IMR-90 (cell line): Measurements from ENCODE around the gene LDB2. TPM values are rescaled to one million over a fixed set of nuclear protein-coding genes. Genes with fewer than 3 reads are reported as not detected.

Experiments
- ATAC-seq: fragments of 200-7000 bp; cut with Tn5 transposase; 2 replicates; pipeline ENCODE4 v1.9.1; 2020; ENCODE audit warnings: low read depth, mild to moderate bottlenecking, moderate library complexity
- BruUV-seq: library from RNA; stranded (reverse); fragments of 400-500 nt; replicated peaks from 2 replicates; lab custom pipeline; 2021; lab: Mats Ljungman, UMichigan
- CTCF ChIA-PET: fragments of 300-600 bp; formaldehyde crosslinking; extraction: SDS; loops from one replicate; lab custom pipeline; 2021; ENCODE audit warnings: antibody characterized with exemption; lab: Yijun Ruan, JAX
- POLR2A ChIA-PET: fragments of 300-600 bp; sonication (Branson Sonifier 250); formaldehyde crosslinking; loops from one replicate; lab custom pipeline; 2022; ENCODE audit warnings: antibody characterized with exemption; ENCODE audit not compliant: unreplicated experiment; lab: Charles Lee
- DNase-seq: peaks from one replicate; pipeline ENCODE4 v3.0.0; 2013
- H2AFZ ChIP-seq: replicated peaks from 2 replicates; pipeline ENCODE3; 2013; ENCODE audit warnings: low read length, mild to moderate bottlenecking; ENCODE audit not compliant: poor library complexity
- H2AK5ac ChIP-seq: 2 replicates; pipeline ENCODE4 v1.6.1; 2013; ENCODE audit warnings: low read depth, low read length, inconsistent platforms
- H2AK9ac ChIP-seq: replicated peaks from 2 replicates; pipeline ENCODE3; 2013; ENCODE audit warnings: mild to moderate bottlenecking, low read depth, low read length, moderate library complexity; ENCODE audit not compliant: poor library complexity
- H2BK120ac ChIP-seq: 2 replicates; pipeline ENCODE4 v1.6.1; 2013; ENCODE audit warnings: low read depth, low read length, inconsistent platforms
- H2BK15ac ChIP-seq: 3 replicates; pipeline ENCODE4 v1.6.1; 2013; ENCODE audit warnings: low read depth, low read length, inconsistent platforms
- H2BK20ac ChIP-seq: 2 replicates; pipeline ENCODE4 v1.6.1; 2013; ENCODE audit warnings: low read depth, mild to moderate bottlenecking, inconsistent platforms, low read length, moderate library complexity
- H2BK5ac ChIP-seq: 2 replicates; pipeline ENCODE4 v1.6.1; 2013; ENCODE audit warnings: mild to moderate bottlenecking, low read depth, low read length, inconsistent platforms; ENCODE audit not compliant: poor library complexity, severe bottlenecking
- H3K14ac ChIP-seq: replicated peaks from 2 replicates; pipeline ENCODE4 v1.6.1; 2013; ENCODE audit warnings: low read depth, low read length, inconsistent platforms
- H3K18ac ChIP-seq: 2 replicates; pipeline ENCODE4 v1.6.1; 2013; ENCODE audit warnings: low read depth, low read length, control low read depth
- H3K23ac ChIP-seq: 2 replicates; pipeline ENCODE4 v1.6.1; 2013; ENCODE audit warnings: low read depth, low read length, inconsistent platforms
- H3K27ac ChIP-seq: 2 replicates; pipeline ENCODE4 v1.5.1; 2013; ENCODE audit warnings: mild to moderate bottlenecking, control low read depth, low read length; ENCODE audit not compliant: insufficient read depth
- H3K27me3 ChIP-seq: 2 replicates; pipeline ENCODE4 v1.6.1; 2013; ENCODE audit warnings: low read length; ENCODE audit not compliant: control insufficient read depth, insufficient read depth
- H3K36me3 ChIP-seq: 2 replicates; pipeline ENCODE4 v1.6.1; 2013; ENCODE audit warnings: low read length, mixed read lengths; ENCODE audit not compliant: control insufficient read depth, insufficient read depth
- H3K4ac ChIP-seq: 2 replicates; pipeline ENCODE4 v1.6.1; 2013; ENCODE audit warnings: low read depth, low read length, inconsistent platforms
- H3K4me1 ChIP-seq: 2 replicates; pipeline ENCODE4 v1.6.1; 2013; ENCODE audit warnings: low read length, mixed read lengths; ENCODE audit not compliant: control insufficient read depth, insufficient read depth
- H3K4me2 ChIP-seq: 2 replicates; pipeline ENCODE4 v1.6.1; 2013; ENCODE audit warnings: low read depth, mild to moderate bottlenecking, control low read depth, low read length, moderate library complexity
- H3K4me3 ChIP-seq: 2 replicates; pipeline ENCODE4 v1.5.1; 2013; ENCODE audit warnings: low read depth, mild to moderate bottlenecking, control low read depth, low read length, moderate library complexity; ENCODE audit not compliant: insufficient read depth
- H3K56ac ChIP-seq: 2 replicates; pipeline ENCODE4 v1.6.1; 2013; ENCODE audit warnings: low read length, inconsistent platforms; ENCODE audit not compliant: insufficient read depth; ENCODE audit errors: extremely low read depth
- H3K79me1 ChIP-seq, 2 experiments: 2 replicates each; pipeline ENCODE4 v1.6.1; 2013; ENCODE audit warnings: low read length in 2 of 2, inconsistent platforms in 1 of 2, low read depth in 1 of 2
- H3K9ac ChIP-seq: 2 replicates; pipeline ENCODE4 v1.6.1; 2013; ENCODE audit warnings: low read depth, low read length, control low read depth
- H3K9me1 ChIP-seq: 2 replicates; pipeline ENCODE4 v1.6.1; 2013; ENCODE audit warnings: low read length, inconsistent platforms; ENCODE audit not compliant: insufficient read depth
- H3K9me3 ChIP-seq: 2 replicates; pipeline ENCODE4 v1.6.1; 2013; ENCODE audit warnings: low read length; ENCODE audit not compliant: control insufficient read depth, insufficient read depth
- H4K20me1 ChIP-seq: 2 replicates; pipeline ENCODE4 v1.6.1; 2013; ENCODE audit warnings: low read length, inconsistent platforms; ENCODE audit not compliant: insufficient read depth
- H4K5ac ChIP-seq: 2 replicates; pipeline ENCODE4 v1.6.1; 2013; ENCODE audit warnings: mild to moderate bottlenecking, low read depth, low read length, control low read depth
- H4K8ac ChIP-seq, 2 experiments: 2 replicates each; pipeline ENCODE4 v1.6.1; 2013; ENCODE audit warnings: low read depth in 2 of 2, low read length in 2 of 2, control low read depth in 1 of 2, inconsistent platforms in 1 of 2
- H4K91ac ChIP-seq: 2 replicates; pipeline ENCODE4 v1.6.1; 2013; ENCODE audit warnings: low read depth, low read length, inconsistent platforms; ENCODE audit not compliant: insufficient read depth
- BHLHE40 ChIP-seq: fragments of 150-350 bp; IDR thresholded peaks from 2 replicates; pipeline ENCODE4 v1.6.1; 2016; ENCODE audit warnings: mild to moderate bottlenecking, low read depth, low read length
- CEBPB ChIP-seq: IDR thresholded peaks from 2 replicates; pipeline ENCODE4 v1.6.1; 2012; ENCODE audit warnings: low read depth, low read length, improper control_type of control experiment
- CHD1 ChIP-seq: IDR thresholded peaks from 2 replicates; pipeline ENCODE4 v1.6.1; 2012; ENCODE audit warnings: low read depth, low read length, improper control_type of control experiment
- ELK1 ChIP-seq: fragments of 150-350 bp; IDR thresholded peaks from 2 replicates; pipeline ENCODE4 v1.6.1; 2016; ENCODE audit warnings: low read depth, mild to moderate bottlenecking, low read length, moderate library complexity, borderline replicate concordance
- FOS ChIP-seq: fragments of 150-350 bp; IDR thresholded peaks from 2 replicates; pipeline ENCODE4 v1.6.1; 2016; ENCODE audit warnings: low read depth, low read length
- MAFK ChIP-seq: IDR thresholded peaks from 2 replicates; pipeline ENCODE4 v1.6.1; 2012; ENCODE audit warnings: low read depth, low read length, improper control_type of control experiment
- MXI1 ChIP-seq: IDR thresholded peaks from 2 replicates; pipeline ENCODE4 v1.6.1; 2012; ENCODE audit warnings: low read depth, mild to moderate bottlenecking, low read length, moderate library complexity, borderline replicate concordance
- NFE2L2 ChIP-seq: fragments of 150-350 bp; IDR thresholded peaks from 2 replicates; pipeline ENCODE4 v1.6.1; 2016; ENCODE audit warnings: low read depth, mild to moderate bottlenecking, low read length
- POLR2A ChIP-seq: IDR thresholded peaks from 2 replicates; pipeline ENCODE4 v1.6.1; 2012; ENCODE audit warnings: mild to moderate bottlenecking, low read depth, low read length
- RAD21 ChIP-seq: IDR thresholded peaks from 2 replicates; pipeline ENCODE4 v1.6.1; 2012; ENCODE audit warnings: low read length, improper control_type of control experiment
- RCOR1 ChIP-seq: IDR thresholded peaks from 2 replicates; pipeline ENCODE4 v1.6.1; 2012; ENCODE audit warnings: mild to moderate bottlenecking, low read length, improper control_type of control experiment; ENCODE audit not compliant: insufficient replicate concordance
- RFX5 ChIP-seq: IDR thresholded peaks from 2 replicates; pipeline ENCODE4 v1.8.0; 2012; ENCODE audit warnings: low read depth, mild to moderate bottlenecking, low read length, moderate library complexity
- SMC3 ChIP-seq: fragments of 150-350 bp; IDR thresholded peaks from 2 replicates; pipeline ENCODE4 v1.6.1; 2016; ENCODE audit warnings: low read depth, mild to moderate bottlenecking, antibody characterized with exemption, low read length, moderate library complexity
- WGBS, 2 experiments: methylation state at CpG; one replicate each; pipeline versions ENCODE4 v1.1.5 to v1.1.7; 2013; ENCODE audit warnings: missing lambda C conversion rate in 2 of 2; ENCODE audit not compliant: insufficient read length in 1 of 2; ENCODE audit errors: extremely low coverage in 2 of 2; 5-methylcytosine and 5-hydroxymethylcytosine counted together
- dilution Hi-C: fragments of 300-500 bp; cut with HindIII; formaldehyde crosslinking; loops from one replicate; pipeline ENCODE4 v1.14.3; 2018; ENCODE audit warnings: low sequenced_read_pairs; ENCODE audit not compliant: unreplicated experiment
- in situ Hi-C: fragments of 300-500 bp; cut with MboI; formaldehyde crosslinking; loops from 3 replicates; pipeline ENCODE4 v1.14.3; 2019; ENCODE audit warnings: low sequenced_read_pairs, inconsistent platforms, mixed read lengths
- intact Hi-C: fragments of 100-400 bp; cut with micrococcal nuclease; formaldehyde crosslinking; loops from 2 replicates; pipeline ENCODE4 v1.10.0; 2022
- polyA plus RNA-seq, 3 experiments: library from polyadenylated mRNA; depleted of rRNA; stranded (reverse); fragments of >200 nt; gene quantifications; 2 replicates each; pipeline ENCODE4 v1.2.3, GENCODE V29; 2012; ENCODE audit warnings: low replicate concordance in 1 of 3
- total RNA-seq: library from RNA; depleted of rRNA; stranded (reverse); fragments of >200 nt; gene quantifications from 2 replicates; pipeline ENCODE4 v1.2.3, GENCODE V29; 2012

Gene LDB2
- total and polyA plus RNA-seq, 2 of the 4 experiments (the other 2 are of a cell fraction), result 67.9 to 116 TPM

- Histone ChIP-seq H3K79me1 (peaks cover 0 to 3% of the 10 kb centered on the region in 2 experiments; a peak in 1 of 4 replicates), H3K4me1 (no peaks in the 10 kb centered on the region), H3K23ac (no peak overlapping the region), H4K8ac (no peak overlapping the region), H3K4me2 (no peak overlapping the region), H2BK120ac (no peak overlapping the region), H4K20me1 (no peaks in the 10 kb centered on the region), H4K5ac (no peak overlapping the region), H3K9me3 (no peaks in the 10 kb centered on the region), H2AK5ac (no peak overlapping the region), H2AFZ (no peak overlapping the region), H2BK15ac (no peak overlapping the region), H3K36me3 (no peaks in the 10 kb centered on the region), H4K91ac (no peak overlapping the region), H3K56ac (no peak overlapping the region), H3K4ac (no peak overlapping the region), H3K18ac (no peak overlapping the region), H2AK9ac (no peak overlapping the region), H2BK20ac (no peak overlapping the region), H3K27me3 (no peaks in the 10 kb centered on the region), H3K4me3 (no peak overlapping the region), H3K9me1 (no peaks in the 10 kb centered on the region), H2BK5ac (no peak overlapping the region), H3K14ac (no peak overlapping the region), H3K27ac (no peak overlapping the region), H3K9ac (no peak overlapping the region)
- ChIA-PET CTCF (no interaction called here), POLR2A (no interaction called here)
- no peak for ATAC-seq
- in situ Hi-C loops (no loop called here), dilution Hi-C loops (no loop called here), intact Hi-C loops (no loop called here)
- WGBS, 2 experiments, result no CpG with 5 or more reads among the region's 4 CpGs
- DNase-seq, result no peak
- TF ChIP-seq CHD1 (no peak), SMC3 (no peak), NFE2L2 (no peak), MXI1 (no peak), RFX5 (no peak), FOS (no peak), RAD21 (no peak), MAFK (no peak), RCOR1 (no peak), BHLHE40 (no peak), CEBPB (no peak), ELK1 (no peak), POLR2A (no peak)
- BruUV-seq, result no TSS peak
Observed at GRCh38 chr4:16827045-16827444, 71.4 kb downstream of the LDB2 start.
